D721Med (cell line): Measurements from ENCODE around the gene RNF4.
"Not testable (repeated sequence)": the region's sequence is repeated elsewhere in the genome, so short reads cannot be mapped to it uniquely, and the experiment has no call there.

Experiments used
- DNase-seq: peaks from one replicate; pipeline ENCODE4 v3.0.0; 2011; ENCODE audit warnings: low spot score; ENCODE audit not compliant: insufficient read length
- FAIRE-seq: peaks from 2 replicates; lab custom pipeline; 2011; peaks lifted over from hg19 to GRCh38; lab: Jason Lieb, UNC
- CTCF ChIP-seq: IDR thresholded peaks from 2 replicates; pipeline ENCODE4 v1.5.1; 2012; ENCODE audit warnings: mild to moderate bottlenecking, control low read depth; ENCODE audit not compliant: insufficient read depth; ENCODE audit errors: missing control alignments

The RNF4 gene

GRCh38 chr4:2426069-2426397 lies 42.9 kb upstream of the RNF4 start:
- DNase-seq (no peak), FAIRE-seq (no peak)
- no peak for TF ChIP-seq CTCF

DNA sequence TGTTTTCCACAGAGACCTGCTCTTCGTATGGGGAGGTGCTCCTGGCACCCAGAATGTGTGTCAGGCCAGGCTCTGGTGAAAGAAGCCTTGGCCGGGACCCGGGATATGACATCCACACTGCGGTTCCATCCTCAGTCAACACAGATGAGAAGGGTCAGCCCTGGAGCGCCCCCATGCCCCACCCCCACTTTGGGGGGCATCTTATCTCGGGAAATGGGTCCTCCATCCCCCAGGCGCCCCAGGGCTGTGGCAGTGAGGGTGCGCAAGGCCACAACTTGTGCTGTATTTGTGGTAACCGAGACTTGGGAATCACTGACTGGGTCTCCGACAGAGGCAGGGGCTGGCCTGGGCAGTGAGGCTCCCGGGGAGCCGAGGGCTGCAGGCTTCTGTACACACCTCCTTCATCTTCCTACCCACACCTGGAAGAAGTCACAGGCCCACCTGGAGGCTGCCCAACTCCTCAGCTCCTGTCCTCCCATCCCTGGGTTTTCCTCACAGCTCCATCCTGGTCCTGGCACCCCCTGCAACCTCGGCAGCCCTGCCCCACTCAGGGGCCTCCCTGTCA lies 42.1 kb upstream of the RNF4 start:
- FAIRE-seq = no peak
- no peak for DNase-seq
- TF ChIP-seq CTCF = no peak

GRCh38 chr4:2427383-2428334 lies 41.2 kb upstream of the RNF4 start:
- TF ChIP-seq CTCF = no peak
- no peak for FAIRE-seq

GRCh38 chr4:2428496-2429213 lies 40.3 kb upstream of the RNF4 start:
- no peak for FAIRE-seq

More at GRCh38 chr4:2427383-2428334, 41.2 kb upstream of the RNF4 start:
- no peak for DNase-seq

GRCh38 chr4:2429945-2430757 lies 38.8 kb upstream of the RNF4 start:
- DNase-seq, FAIRE-seq: not testable (repeated sequence)

More at GRCh38 chr4:2428496-2429213, 40.3 kb upstream of the RNF4 start:
- no peak for DNase-seq
- no peak for TF ChIP-seq CTCF

- TF ChIP-seq CTCF = no peak
- FAIRE-seq (no peak), DNase-seq (no peak)
Measured at GRCh38 chr4:2432004-2432403, 36.9 kb upstream of the RNF4 start.
